H1 (cell line): Measurements from ENCODE around the gene USH1G. TPM values are rescaled to one million over a fixed set of nuclear protein-coding genes. Genes with fewer than 3 reads are reported as not detected.
A peak's percentile ranks its signal among the peaks of the same experiment; 100 is the strongest.

Experiments
- CTCF ChIA-PET: fragments of 300-600 bp; sonication (Branson Sonifier 250); formaldehyde crosslinking; loops from one replicate; lab custom pipeline; 2021; ENCODE audit not compliant: partially characterized antibody; lab: Charles Lee
- POLR2A ChIA-PET: fragments of 300-600 bp; sonication (Branson Sonifier 250); formaldehyde crosslinking; loops from one replicate; lab custom pipeline; 2021; ENCODE audit warnings: inconsistent platforms; ENCODE audit not compliant: partially characterized antibody; lab: Charles Lee
- DNase-seq, 2 experiments: peaks; one replicate each; pipeline versions ENCODE4 v3.0.0 to v3.0.0-alpha.2; 2010 to 2022; ENCODE audit warnings: low spot score in 2 of 2, low read depth in 1 of 2, mixed read lengths in 1 of 2
- FAIRE-seq: peaks from 2 replicates; lab custom pipeline; 2011; peaks lifted over from hg19 to GRCh38; lab: Jason Lieb, UNC
- H2AFZ ChIP-seq: 2 replicates; pipeline ENCODE4 v1.8.1; 2012; ENCODE audit warnings: low read length, inconsistent platforms
- H2AK5ac ChIP-seq: 2 replicates; pipeline ENCODE4 v1.6.1; 2013; ENCODE audit warnings: low read depth, low read length
- H2BK120ac ChIP-seq: replicated peaks from 2 replicates; pipeline ENCODE3; 2013; ENCODE audit warnings: low read depth, low read length, inconsistent platforms
- H2BK12ac ChIP-seq: 2 replicates; pipeline ENCODE4 v1.6.1; 2013; ENCODE audit warnings: low read depth, low read length
- H2BK15ac ChIP-seq: 2 replicates; pipeline ENCODE4 v1.6.1; 2013; ENCODE audit warnings: low read length
- H2BK20ac ChIP-seq: 2 replicates; pipeline ENCODE4 v1.6.1; 2013; ENCODE audit warnings: low read length
- H2BK5ac ChIP-seq: 2 replicates; pipeline ENCODE4 v1.6.1; 2013; ENCODE audit warnings: low read depth, low read length
- H3K14ac ChIP-seq: 2 replicates; pipeline ENCODE4 v1.6.1; 2013; ENCODE audit warnings: inconsistent platforms; ENCODE audit not compliant: insufficient read length
- H3K18ac ChIP-seq: 2 replicates; pipeline ENCODE4 v1.6.1; 2013; ENCODE audit warnings: low read length; ENCODE audit errors: extremely low read depth
- H3K23ac ChIP-seq: 2 replicates; pipeline ENCODE4 v1.6.1; 2013; ENCODE audit warnings: inconsistent platforms; ENCODE audit not compliant: insufficient read length
- H3K23me2 ChIP-seq: 2 replicates; pipeline ENCODE4 v1.6.1; 2013; ENCODE audit warnings: low read depth, low read length
- H3K27ac ChIP-seq: 2 replicates; pipeline ENCODE4 v1.6.1; 2011; ENCODE audit warnings: low read depth, low read length, inconsistent platforms
- H3K27me3 ChIP-seq, 4 experiments: replicated peaks in 1 of 4; 1 replicate in 1 of 4; 2 replicates in 3 of 4; pipeline versions ENCODE4 v1.6.1 to v1.8.1; 2011 to 2013; ENCODE audit warnings: low read length in 3 of 4, mild to moderate bottlenecking in 3 of 4, inconsistent platforms in 2 of 4, mixed read lengths in 2 of 4, moderate library complexity in 1 of 4; ENCODE audit not compliant: control insufficient read depth in 3 of 4, insufficient read depth in 3 of 4; ENCODE audit errors: extremely low read depth in 1 of 4
- H3K36me3 ChIP-seq, 4 experiments: 2 replicates each; pipeline versions ENCODE4 v1.6.1 to v1.8.1; 2011 to 2013; ENCODE audit warnings: mild to moderate bottlenecking in 4 of 4, low read length in 3 of 4, moderate library complexity in 2 of 4, control low read depth in 1 of 4, inconsistent platforms in 1 of 4; ENCODE audit not compliant: insufficient read depth in 4 of 4, control insufficient read depth in 2 of 4
- H3K4ac ChIP-seq: replicated peaks from 2 replicates; pipeline ENCODE3; 2013; ENCODE audit warnings: low read length, low read depth, mixed read lengths, inconsistent platforms; ENCODE audit not compliant: insufficient read length
- H3K4me1 ChIP-seq, 4 experiments: replicated peaks in 1 of 4; 1 replicate in 1 of 4; 2 replicates in 3 of 4; pipeline versions ENCODE4 v1.6.1 to v1.8.1; 2011 to 2013; ENCODE audit warnings: low read length in 3 of 4, inconsistent platforms in 2 of 4, mixed read lengths in 1 of 4; ENCODE audit not compliant: insufficient read depth in 4 of 4, control insufficient read depth in 3 of 4
- H3K4me2 ChIP-seq, 2 experiments: 2 replicates each; pipeline versions ENCODE4 v1.6.1 to v1.8.1; 2011 to 2013; ENCODE audit warnings: low read depth in 2 of 2, low read length in 2 of 2, control low read depth in 1 of 2, inconsistent platforms in 1 of 2, mild to moderate bottlenecking in 1 of 2; ENCODE audit not compliant: insufficient read depth in 1 of 2
- H3K4me3 ChIP-seq, 4 experiments: fragments of 200-600, 300-600 bp in 1 of 4; sonication (generic), shearing (Covaris generic), sonication (Bioruptor Twin) in 1 of 4; 2 replicates each; pipeline versions ENCODE4 v1.5.1 to v1.8.1; 2011 to 2016; ENCODE audit warnings: low read length in 4 of 4, low read depth in 3 of 4, control low read depth in 2 of 4, inconsistent platforms in 2 of 4, mild to moderate bottlenecking in 2 of 4, mixed read lengths in 1 of 4, moderate library complexity in 1 of 4; ENCODE audit not compliant: insufficient read depth in 2 of 4; ENCODE audit errors: extremely low read depth in 1 of 4
- H3K56ac ChIP-seq: replicated peaks from 2 replicates; pipeline ENCODE3; 2013; ENCODE audit warnings: low read depth, mild to moderate bottlenecking, mixed read lengths, low read length, inconsistent platforms; ENCODE audit not compliant: insufficient read length
- H3K79me1 ChIP-seq: 2 replicates; pipeline ENCODE4 v1.6.1; 2013; ENCODE audit warnings: low read depth, low read length, control low read depth
- H3K79me2 ChIP-seq, 2 experiments: 2 replicates each; pipeline versions ENCODE4 v1.6.1 to v1.8.1; 2012 to 2013; ENCODE audit warnings: low read length in 2 of 2, mild to moderate bottlenecking in 2 of 2, inconsistent platforms in 1 of 2; ENCODE audit not compliant: insufficient read depth in 2 of 2, control insufficient read depth in 1 of 2
- H3K9ac ChIP-seq, 4 experiments: replicated peaks in 1 of 4; 1 replicate in 1 of 4; 2 replicates in 3 of 4; pipeline versions ENCODE4 v1.6.1 to v1.8.1; 2011 to 2013; ENCODE audit warnings: low read depth in 3 of 4, low read length in 3 of 4, control low read depth in 2 of 4, mild to moderate bottlenecking in 2 of 4, moderate library complexity in 2 of 4, inconsistent platforms in 1 of 4; ENCODE audit errors: extremely low read depth in 1 of 4
- H3K9me3 ChIP-seq, 2 experiments: 2 replicates each; pipeline versions ENCODE4 v1.6.1 to v1.8.1; 2012 to 2013; ENCODE audit warnings: mild to moderate bottlenecking in 2 of 2, moderate library complexity in 2 of 2, control low read depth in 1 of 2, inconsistent platforms in 1 of 2, low read depth in 1 of 2, low read length in 1 of 2, mixed read lengths in 1 of 2; ENCODE audit not compliant: insufficient read depth in 2 of 2
- H4K20me1 ChIP-seq, 2 experiments: replicated peaks in 1 of 2; 2 replicates each; pipeline versions ENCODE3 to v1.8.1; 2011 to 2013; ENCODE audit warnings: inconsistent platforms in 2 of 2, low read length in 2 of 2, mild to moderate bottlenecking in 1 of 2; ENCODE audit not compliant: insufficient read depth in 2 of 2, control insufficient read depth in 1 of 2
- H4K5ac ChIP-seq: 2 replicates; pipeline ENCODE4 v1.6.1; 2013; ENCODE audit warnings: low read length, low read depth, mixed read lengths, inconsistent platforms; ENCODE audit not compliant: insufficient read length
- H4K8ac ChIP-seq: 2 replicates; pipeline ENCODE4 v1.8.0; 2013; ENCODE audit warnings: mild to moderate bottlenecking, moderate library complexity, low read length, inconsistent platforms; ENCODE audit not compliant: insufficient read depth; ENCODE audit errors: extremely low read depth
- H4K91ac ChIP-seq: replicated peaks from 2 replicates; pipeline ENCODE3; 2013; ENCODE audit warnings: low read length, mixed read lengths, inconsistent platforms; ENCODE audit not compliant: insufficient read length
- ASH2L ChIP-seq: fragments of 200-600, 300-600 bp; sonication (generic); IDR thresholded peaks from one replicate; pipeline ENCODE4 v1.7.1; 2017; ENCODE audit warnings: low read length
- ATF3 ChIP-seq: IDR thresholded peaks from 2 replicates; pipeline ENCODE4 v1.6.1; 2011; ENCODE audit warnings: low read depth, mild to moderate bottlenecking, low read length; ENCODE audit not compliant: insufficient read depth
- CBX5 ChIP-seq: fragments of 300-800, 300-1000 bp; sonication (generic); IDR thresholded peaks from 2 replicates; pipeline ENCODE4 v1.7.1; 2016; ENCODE audit warnings: antibody characterized with exemption, low read length, low read depth
- CHD1 ChIP-seq: IDR thresholded peaks from 2 replicates; pipeline ENCODE4 v1.6.1; 2012; ENCODE audit warnings: low read depth, low read length, improper control_type of control experiment
- EP300 ChIP-seq, 2 experiments: IDR thresholded peaks; 1 replicate in 1 of 2; 2 replicates in 1 of 2; pipeline ENCODE4 v1.6.1; 2011 to 2012; ENCODE audit warnings: low read depth in 2 of 2, low read length in 2 of 2, mild to moderate bottlenecking in 2 of 2, borderline replicate concordance in 1 of 2, inconsistent platforms in 1 of 2, moderate library complexity in 1 of 2
- JUND ChIP-seq: IDR thresholded peaks from 2 replicates; pipeline ENCODE4 v1.6.1; 2011; ENCODE audit warnings: mild to moderate bottlenecking, improper control_type of control experiment, low read length
- KDM1A ChIP-seq: fragments of 200-600, 300-600 bp; sonication (generic); IDR thresholded peaks from 2 replicates; pipeline ENCODE4 v1.7.1; 2016; ENCODE audit warnings: mild to moderate bottlenecking, low read length, borderline replicate concordance
- POLR2A ChIP-seq, 2 experiments: IDR thresholded peaks; 1 replicate in 1 of 2; 2 replicates in 1 of 2; pipeline ENCODE4 v1.6.1; 2011; ENCODE audit warnings: low read depth in 2 of 2, low read length in 2 of 2, mild to moderate bottlenecking in 2 of 2; ENCODE audit errors: control extremely low read depth in 1 of 2
- POU5F1 ChIP-seq: IDR thresholded peaks from 2 replicates; pipeline ENCODE4 v1.6.1; 2011; ENCODE audit warnings: low read depth, mild to moderate bottlenecking, low read length, moderate library complexity
- SIRT6 ChIP-seq: IDR thresholded peaks from one replicate; pipeline ENCODE4 v1.7.1; 2012; ENCODE audit warnings: low read length, inconsistent platforms
- SP2 ChIP-seq: IDR thresholded peaks from 2 replicates; pipeline ENCODE4 v1.6.1; 2012; ENCODE audit warnings: mild to moderate bottlenecking, low read length, inconsistent platforms
- TEAD4 ChIP-seq: IDR thresholded peaks from 2 replicates; pipeline ENCODE4 v1.6.1; 2012; ENCODE audit warnings: low read depth, low read length, inconsistent platforms, mixed read lengths
- WGBS, 2 experiments: shearing (Covaris generic) in 1 of 2; methylation state at CpG; one replicate each; pipeline versions ENCODE4 v1.1.6 to v1.1.7; 2013 to 2015; ENCODE audit warnings: low lambda C conversion rate in 2 of 2, mixed read lengths in 2 of 2, inconsistent platforms in 1 of 2, low coverage in 1 of 2, missing lambda C conversion rate in 1 of 2; ENCODE audit not compliant: insufficient replicate concordance in 2 of 2, insufficient coverage in 1 of 2, insufficient read length in 1 of 2; ENCODE audit errors: extremely low coverage in 1 of 2, missing lambda C conversion rate in 1 of 2; 5-methylcytosine and 5-hydroxymethylcytosine counted together
- polyA plus RNA-seq, 7 experiments: library from polyadenylated mRNA; depleted of rRNA in 3 of 7; stranded (reverse) in 5 of 7; unstranded in 2 of 7; fragments of >200 nt in 5 of 7; fragments of 200-250 nt in 2 of 7; gene quantifications; 1 replicate in 5 of 7; 2 replicates in 1 of 7; 4 replicates in 1 of 7; pipeline versions ENCODE4 v1.2.1 to v1.2.3, GENCODE V29; 2011 to 2013; ENCODE audit warnings: missing spikeins in 2 of 7, mixed read lengths in 2 of 7
- total RNA-seq: library from RNA; stranded (reverse); fragmentation: NEBNext Ultra II Directional; extraction: Animal tissue kit (Norgen Biotek cat#: 25700); gene quantifications from 2 replicates; pipeline ENCODE4 v1.2.1, GENCODE V29; 2021

USH1G gene
- total and polyA plus RNA-seq, 2 of the 8 experiments (the other 6 are each of a cell fraction or from before 2014, with no cell fraction given): 1.6 to 4.3 TPM

DNA sequence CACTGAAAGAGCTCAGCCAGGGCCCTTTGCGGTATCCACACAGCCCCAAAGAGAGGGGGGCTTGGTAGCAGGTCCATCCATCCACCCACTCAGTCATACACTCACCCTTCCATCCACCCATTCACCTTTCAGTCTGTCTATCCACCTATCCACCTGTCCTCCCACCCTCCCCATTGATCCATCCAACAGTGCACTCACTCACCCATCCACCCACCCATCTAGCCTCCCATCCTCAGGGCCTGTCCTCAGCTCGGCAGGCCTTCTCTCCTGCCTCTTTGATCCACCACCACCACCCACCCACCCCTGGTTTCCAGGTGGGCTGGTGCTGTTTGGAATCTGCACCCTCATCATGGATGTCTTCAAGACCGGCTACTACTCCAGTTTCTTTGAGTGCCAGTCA is 2.2 kb upstream of the USH1G start:
- Histone ChIP-seq H2BK15ac (no peak overlapping the region; the same call in 1 of the 2 replicates), H3K36me3 (no peaks in the 10 kb centered on the region; a peak in 1 of 8 replicates), H4K5ac (no peak overlapping the region), H3K4ac (no peak overlapping the region), H3K23me2 (peaks cover 9% of the 10 kb centered on the region; the same call in 1 of the 2 replicates), H3K4me1 (peaks cover 0 to 18% (median 16%) of the 10 kb centered on the region in 4 experiments; a peak in 6 of 7 replicates), H3K23ac (no peak overlapping the region), H3K14ac (no peak overlapping the region), H3K79me2 (no peaks in the 10 kb centered on the region), H2AK5ac (no peak overlapping the region), H3K4me2 (peak overlapping the region in 1 of 2 experiments; percentile 90; a peak in 1 of 4 replicates), H2BK120ac (no peak overlapping the region), H3K9ac (no peak overlapping the region), H2BK12ac (no peak overlapping the region), H2BK20ac (no peak overlapping the region), H2AFZ (no peak overlapping the region), H4K8ac (no peak overlapping the region), H3K27ac (no peak overlapping the region), H3K27me3 (peaks cover 40 to 60% (median 55%) of the 10 kb centered on the region in 4 experiments), H3K79me1 (no peaks in the 10 kb centered on the region), H4K20me1 (peaks cover 0 to 5% of the 10 kb centered on the region in 2 experiments), H2BK5ac (no peak overlapping the region), H3K18ac (no peak overlapping the region), H3K4me3 (no peak overlapping the region), H3K56ac (no peak overlapping the region), H3K9me3 (no peaks in the 10 kb centered on the region), H4K91ac (no peak overlapping the region)
- WGBS, 2 experiments: 78% methylated on average over 3 of the region's 3 CpGs; no CpG with 5 or more reads in 1 of the 2 experiments
- ChIA-PET CTCF (interaction anchor here (1.0 to 49.9 kb wide), 9 partner anchors 15 to 111 kb away, joined by 3 to 1072 read pairs (median 4); no protein-coding TSS in a partner anchor), POLR2A (interaction anchor here (0.6 to 1.7 kb wide), 6 partner anchors 11 to 336 kb away, joined by 3 to 4 read pairs (median 3); partner anchors contain the start of gene GGA3)
- TF ChIP-seq ATF3: no peak
- no peak for TF ChIP-seq TEAD4
- no peak for TF ChIP-seq EP300 (IDR thresholded peaks at IDR 0.05; ENCODE audit: borderline replicate concordance in 1 of 2, low read depth in 2 of 2, low read length in 2 of 2)
- no peak for TF ChIP-seq POU5F1
- no peak for TF ChIP-seq CHD1
- TF ChIP-seq SIRT6: no peak
- no peak for TF ChIP-seq JUND
- no peak for TF ChIP-seq SP2
- no peak for TF ChIP-seq POLR2A (IDR thresholded peaks at IDR 0.05; ENCODE audit: control extremely low read depth in 1 of 2, low read depth in 2 of 2, low read length in 2 of 2)
- TF ChIP-seq KDM1A: no peak
- no peak for TF ChIP-seq CBX5
- no peak for TF ChIP-seq ASH2L
- no peak for FAIRE-seq
- no peak for DNase-seq
